Left hindlimb (tissue), 1 donor: ENCODE data around the gene CRAT.

Source experiments
- DNase-seq: peaks from one replicate; pipeline ENCODE4 v3.0.0-alpha.2; 2018

CRAT gene

DNA sequence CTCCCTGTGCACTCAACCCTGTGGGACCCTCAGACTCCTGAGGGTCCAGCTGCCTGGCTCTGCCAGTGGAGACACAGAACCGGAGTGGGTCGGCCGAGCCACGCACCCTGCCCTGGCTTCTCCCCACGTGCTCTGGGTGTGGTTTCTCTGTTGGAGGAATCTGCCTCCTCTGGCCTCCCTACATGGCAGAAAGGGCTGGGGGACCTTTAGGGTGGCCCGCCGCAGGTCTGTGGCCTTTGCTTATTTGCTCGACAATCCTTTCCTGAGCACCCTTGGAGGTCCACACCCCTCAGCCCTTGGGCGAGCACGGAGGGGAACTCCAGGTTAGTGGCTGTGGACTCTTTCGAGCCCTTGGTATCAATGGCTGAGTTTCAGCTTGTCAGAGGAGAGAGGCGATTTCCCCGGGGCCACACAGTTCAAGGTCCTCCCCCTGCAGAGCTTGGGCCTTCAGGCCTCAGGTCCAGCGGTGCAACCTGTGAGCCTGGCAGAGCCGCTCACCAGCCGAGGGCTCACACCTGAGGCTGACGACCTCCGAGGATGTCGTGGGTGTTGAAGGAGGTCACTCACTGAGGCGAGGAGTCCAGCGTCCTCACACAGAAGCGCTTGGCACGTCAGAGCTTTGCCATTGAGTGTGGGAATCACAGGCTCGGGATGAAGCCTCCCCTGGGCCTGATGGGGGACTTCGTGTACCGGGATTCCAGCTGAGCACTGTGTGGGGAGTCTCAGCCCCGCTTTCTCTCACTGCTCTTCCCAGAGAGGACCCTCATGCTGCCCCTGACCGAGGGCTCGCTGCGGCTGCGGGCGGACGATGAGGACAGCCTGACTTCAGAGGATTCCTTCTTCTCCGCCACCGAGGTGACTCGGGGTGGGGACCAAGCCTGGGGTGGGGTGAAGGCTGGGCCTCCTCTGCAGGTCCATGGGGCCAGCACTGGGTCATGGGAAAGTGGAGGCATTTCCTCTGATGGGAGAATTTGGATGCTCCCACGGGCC, 50.5 kb downstream of the CRAT start:
- DNase-seq, result no peak

DNA sequence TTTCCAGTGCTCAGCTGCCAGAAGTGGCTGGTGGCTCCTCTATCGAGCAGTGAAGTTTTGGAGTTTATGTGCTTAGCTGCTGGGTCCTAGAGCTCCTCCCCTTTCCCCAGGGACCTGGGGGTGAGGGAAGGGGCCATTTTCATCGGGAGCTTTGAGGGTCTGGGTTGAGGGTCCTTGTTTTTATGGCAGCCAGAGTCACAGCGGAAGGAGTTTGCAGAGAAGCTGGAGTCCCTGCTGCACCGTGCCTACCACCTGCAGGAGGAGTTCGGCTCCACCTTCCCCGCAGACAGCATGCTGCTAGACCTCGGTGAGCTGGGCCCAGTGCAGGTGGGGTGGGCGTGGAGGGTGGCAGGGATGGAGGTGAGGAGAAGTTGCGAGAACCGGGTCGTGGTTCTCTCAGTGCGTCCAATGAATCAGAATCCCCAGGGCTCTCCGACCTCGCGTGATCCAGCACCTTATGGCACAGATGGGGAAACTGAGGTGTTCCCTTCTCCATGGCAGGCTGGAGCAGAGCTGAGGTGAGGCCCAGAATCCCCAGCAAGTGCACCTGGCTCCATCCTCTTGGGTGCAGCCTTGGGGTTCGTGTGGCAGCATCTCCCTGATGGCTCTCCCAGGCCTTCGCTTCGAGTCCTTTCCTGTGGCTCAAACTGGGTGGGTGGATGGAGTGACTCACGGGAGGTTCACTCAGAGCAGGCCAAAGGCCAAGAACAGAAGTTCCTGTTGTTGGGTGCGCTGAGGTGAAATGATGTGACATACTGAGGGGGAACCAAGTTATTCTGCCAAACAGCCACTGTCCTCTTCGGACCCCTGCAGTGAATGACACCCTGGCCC, 51.4 kb downstream of the CRAT start:
- no peak for DNase-seq

DNA sequence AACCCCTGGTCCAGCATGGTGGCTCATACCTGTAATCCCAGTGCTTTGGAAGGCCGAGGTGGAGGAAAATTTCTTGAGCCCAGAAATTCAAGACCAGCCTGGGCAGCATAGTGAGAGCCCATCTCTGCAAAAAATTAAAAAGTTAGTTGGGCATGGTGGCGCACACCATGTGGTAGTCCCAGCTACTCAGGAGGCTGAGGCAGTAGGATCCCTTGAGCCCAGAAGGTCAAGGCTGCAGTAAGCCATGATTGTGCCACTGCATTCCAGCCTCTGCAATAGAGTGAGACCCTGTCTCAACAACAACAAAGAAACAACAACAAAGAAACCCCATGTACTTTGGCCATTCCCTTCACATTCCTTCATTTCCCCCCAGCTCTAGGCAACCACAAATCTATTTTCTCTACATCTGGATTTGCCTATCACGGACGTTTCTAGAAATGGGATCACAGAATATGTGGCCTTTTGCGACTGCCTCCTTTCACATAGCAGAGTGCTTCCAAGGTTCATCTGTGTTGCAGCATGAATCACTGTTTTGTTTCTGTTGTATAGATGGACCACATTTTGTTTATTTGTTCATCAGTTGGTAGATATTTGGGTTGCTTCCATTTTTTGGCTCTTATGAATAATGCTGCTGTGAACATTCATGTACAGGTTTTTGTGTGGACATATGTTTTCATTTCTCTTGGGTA, 56.3 kb downstream of the CRAT start:
- no peak for DNase-seq

- no peak for DNase-seq
Observed at GRCh38 chr9:129053020-129053419, 57.6 kb downstream of the CRAT start.

DNA sequence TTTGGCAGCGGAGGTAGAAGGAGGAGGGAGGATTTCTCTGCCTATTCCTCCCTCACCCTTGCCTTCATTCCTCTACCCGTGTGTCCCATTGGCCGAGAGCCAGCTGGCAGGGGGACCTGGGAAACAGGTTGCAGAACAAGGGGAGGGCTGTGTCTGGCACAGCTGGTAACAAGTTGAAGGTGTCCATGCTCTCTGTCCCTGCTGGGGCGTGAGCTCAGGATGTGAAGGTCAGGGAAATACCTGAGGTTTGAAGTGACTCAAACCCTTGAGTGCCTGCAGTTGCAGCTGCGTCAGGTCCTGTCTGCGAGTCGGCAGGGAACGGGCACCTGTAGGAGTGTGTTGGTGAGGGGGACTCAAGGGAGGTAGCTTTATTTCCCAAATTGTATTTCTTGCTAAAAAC, 58.0 kb downstream of the CRAT start:
- DNase-seq, result no peak
